HG03354 (cell line): ENCODE data around the gene EXOSC1.
A peak's percentile ranks its signal among the peaks of the same experiment; 100 is the strongest.
"Not testable (repeated sequence)": the region's sequence is repeated elsewhere in the genome, so short reads cannot be mapped to it uniquely, and the experiment has no call there.

ENCODE experiments used
- ATAC-seq: cut with Tn5 transposase; IDR thresholded peaks from one replicate; pipeline ENCODE4 v1.9.1; 2021; ENCODE audit warnings: mild to moderate bottlenecking; ENCODE audit not compliant: unreplicated experiment, poor library complexity, severe bottlenecking

EXOSC1 gene

DNA sequence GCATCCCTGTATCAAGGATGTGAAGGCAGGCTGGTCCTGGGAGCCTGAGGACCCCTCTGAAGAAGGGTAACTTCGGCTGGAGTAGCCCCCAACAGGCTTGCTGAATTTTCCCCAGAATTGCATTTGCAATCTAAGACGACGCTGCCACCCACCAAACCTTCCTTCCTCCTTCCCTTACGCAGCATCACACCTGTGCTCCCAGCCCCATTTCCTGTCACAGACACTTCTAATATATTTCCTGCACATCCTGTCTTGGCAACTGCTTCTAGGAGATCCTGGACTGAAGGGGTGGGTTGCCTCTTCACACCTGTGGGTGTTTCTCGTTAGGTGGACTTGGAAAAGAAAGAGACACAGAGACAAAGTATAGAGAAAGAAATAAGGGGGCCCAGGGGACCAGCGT lies 29.2 kb downstream of the EXOSC1 start:
- no peak for ATAC-seq

DNA sequence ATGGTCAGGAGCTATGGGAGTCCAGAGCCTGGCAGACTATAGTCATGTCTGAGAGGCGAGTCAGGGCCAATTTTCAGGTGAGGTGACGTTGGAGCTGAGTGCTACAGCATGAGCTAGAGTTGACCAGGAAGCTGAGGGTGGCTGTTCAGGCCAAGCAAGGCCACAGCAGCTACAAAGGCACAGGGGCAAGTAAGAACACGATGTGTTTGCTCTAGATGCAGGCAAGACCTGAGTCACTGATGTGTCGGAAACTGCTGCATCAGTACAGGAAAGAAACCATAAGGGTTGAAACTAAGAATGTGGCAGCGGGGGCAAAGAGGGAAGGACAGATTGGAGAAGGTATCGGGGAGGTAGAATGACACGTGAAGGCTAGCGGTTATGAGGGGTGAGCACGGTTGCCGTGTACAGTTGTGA lies 32.9 kb downstream of the EXOSC1 start:
- no peak for ATAC-seq

DNA sequence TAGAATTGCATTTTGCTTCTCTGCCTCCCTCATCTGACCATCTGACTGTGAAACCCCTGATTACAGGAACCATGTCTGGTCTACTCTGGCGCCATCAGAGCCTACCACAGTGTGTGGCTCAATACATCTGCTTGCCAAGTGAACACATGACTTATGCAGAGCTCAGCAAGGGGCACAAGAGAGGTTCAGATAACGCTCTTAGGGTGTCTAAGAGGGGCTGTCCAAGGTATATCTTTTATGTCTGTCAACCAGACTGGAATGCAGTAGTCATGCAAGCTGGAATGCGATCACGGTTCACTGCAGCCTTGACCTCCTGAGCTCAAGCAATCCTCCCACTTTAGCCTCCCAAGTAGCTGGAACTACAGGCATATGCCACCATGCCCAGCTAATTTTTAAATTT lies 34.4 kb downstream of the EXOSC1 start:
- ATAC-seq, result no peak

DNA sequence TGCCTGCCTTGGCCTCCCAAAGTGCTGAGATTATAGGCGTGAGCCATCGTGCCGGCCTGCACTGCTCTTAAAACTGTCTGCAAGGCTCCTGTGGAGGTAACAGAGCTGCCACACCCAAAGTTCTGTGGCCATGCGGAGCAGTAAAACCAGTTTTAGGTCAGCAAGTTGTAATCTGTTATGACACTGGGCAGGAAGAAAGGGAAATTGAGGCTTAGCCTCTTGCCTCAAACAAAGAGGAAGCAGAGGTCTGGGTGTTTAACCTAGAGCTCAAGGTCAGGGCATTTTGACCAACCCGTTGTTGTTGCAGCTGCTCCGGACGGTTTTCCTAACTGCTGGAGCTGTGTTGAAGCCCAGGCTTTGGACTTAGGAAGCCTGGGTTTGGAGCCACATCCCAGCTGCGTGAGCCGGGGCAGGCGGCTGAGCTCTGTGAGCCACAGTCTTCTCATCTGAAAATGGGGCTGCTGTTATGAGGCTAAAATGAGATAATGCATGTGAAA lies 37.3 kb downstream of the EXOSC1 start:
- ATAC-seq, result no peak

DNA sequence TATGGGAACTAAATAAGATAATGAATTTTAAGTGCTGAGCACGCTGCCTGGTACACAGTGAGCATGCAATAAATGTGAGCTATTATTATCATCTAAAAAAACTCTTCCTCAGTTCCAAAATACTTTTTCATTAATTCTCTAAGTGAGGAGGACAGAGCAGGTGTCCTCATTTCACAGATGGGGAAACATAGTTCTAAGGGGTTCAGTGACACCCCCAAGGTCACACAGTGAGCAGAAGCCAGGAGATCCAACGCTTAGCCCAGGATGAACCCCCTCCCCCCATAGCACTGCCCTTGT lies 37.9 kb downstream of the EXOSC1 start:
- no peak for ATAC-seq

DNA sequence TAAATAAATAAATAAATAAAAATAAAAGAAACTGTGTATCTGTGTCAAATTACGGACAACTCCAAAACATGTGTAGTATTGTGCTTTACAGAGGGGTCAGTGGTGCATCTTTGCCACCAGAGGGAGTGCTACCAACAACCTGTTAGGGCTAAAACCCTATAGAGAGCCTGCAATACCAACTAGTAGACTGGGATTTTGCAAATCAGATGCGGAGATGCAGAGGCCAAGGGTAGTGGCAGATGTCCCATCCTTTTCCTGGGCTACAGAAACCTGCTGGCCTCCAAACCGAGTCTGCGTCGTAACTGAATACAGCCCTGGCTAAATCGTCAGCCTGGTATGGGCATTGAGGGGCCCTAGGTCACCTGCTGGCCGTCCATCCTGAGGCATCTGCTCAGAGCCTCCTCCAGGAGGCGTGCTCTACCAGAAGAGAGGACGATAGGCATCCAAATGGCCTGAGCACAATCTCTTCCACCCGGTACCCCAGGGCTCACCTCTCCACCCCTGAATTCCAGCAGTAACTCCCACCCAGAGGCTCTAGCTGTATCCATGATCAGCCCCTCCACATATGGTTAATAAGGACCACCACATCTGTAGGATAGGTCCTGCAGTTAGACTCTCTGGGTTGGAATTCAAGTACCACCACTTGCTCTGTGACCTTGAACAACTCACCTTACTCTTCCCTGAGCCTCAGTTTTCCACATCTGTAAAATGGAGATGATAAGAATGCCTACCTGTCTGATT lies 38.4 kb downstream of the EXOSC1 start:
- peak; percentile 96 for ATAC-seq

DNA sequence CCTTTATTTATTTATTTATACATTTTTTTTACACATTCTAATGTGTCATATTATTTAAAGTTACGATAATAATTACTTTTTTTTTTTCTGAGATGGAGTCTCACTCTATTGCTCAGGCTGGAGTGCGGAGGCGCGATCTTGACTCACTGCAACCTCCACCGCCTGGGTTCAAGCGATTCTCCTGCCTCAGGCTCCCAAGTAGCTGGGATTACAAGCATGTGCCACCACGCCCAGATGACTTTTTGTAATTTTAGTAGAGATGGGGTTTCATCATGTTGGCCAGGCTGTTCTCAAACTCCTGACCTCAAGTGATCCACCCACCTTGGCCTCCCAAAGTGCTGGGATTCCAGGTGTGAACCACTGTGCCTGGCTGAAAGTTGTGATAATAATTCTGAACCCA lies 39.3 kb downstream of the EXOSC1 start:
- not testable (repeated sequence) for ATAC-seq

DNA sequence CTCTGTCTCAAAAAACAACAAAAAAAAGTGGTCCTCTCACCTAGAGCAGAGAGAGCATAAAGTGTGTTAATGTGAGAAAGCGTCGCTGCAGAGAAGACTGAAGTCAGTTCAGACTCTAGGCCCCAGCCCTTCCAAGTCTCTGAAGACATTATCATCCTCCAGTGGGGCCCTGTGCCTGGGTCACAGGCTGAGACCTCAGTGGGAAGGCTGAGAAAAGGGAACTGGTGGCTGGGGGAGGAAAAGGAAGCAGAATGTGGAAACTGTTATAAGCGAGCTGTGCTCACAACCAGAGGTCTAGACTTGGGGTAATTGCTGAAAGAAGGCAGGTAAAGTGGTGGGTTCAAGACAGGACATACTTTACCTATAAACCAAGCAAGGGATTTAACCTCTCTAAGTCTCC lies 39.7 kb downstream of the EXOSC1 start:
- ATAC-seq, result no peak

DNA sequence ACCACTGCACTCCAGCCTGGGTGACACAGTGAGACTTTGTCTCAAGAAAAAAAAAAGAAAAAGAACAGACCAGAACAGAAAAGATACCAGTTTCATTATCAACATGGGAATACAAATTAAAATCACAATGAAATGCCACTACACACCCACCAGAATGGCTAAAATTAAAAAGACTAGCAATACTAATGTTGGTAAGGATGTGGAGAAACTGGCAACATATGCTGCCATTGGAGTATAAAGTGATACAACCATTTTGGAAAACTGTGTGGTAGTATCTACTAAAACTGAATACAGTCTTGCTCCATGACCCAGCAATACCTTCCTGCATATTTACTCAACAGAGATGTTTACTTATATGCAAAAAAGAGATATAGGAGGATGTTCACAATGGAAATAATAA lies 41.8 kb downstream of the EXOSC1 start:
- no peak for ATAC-seq

DNA sequence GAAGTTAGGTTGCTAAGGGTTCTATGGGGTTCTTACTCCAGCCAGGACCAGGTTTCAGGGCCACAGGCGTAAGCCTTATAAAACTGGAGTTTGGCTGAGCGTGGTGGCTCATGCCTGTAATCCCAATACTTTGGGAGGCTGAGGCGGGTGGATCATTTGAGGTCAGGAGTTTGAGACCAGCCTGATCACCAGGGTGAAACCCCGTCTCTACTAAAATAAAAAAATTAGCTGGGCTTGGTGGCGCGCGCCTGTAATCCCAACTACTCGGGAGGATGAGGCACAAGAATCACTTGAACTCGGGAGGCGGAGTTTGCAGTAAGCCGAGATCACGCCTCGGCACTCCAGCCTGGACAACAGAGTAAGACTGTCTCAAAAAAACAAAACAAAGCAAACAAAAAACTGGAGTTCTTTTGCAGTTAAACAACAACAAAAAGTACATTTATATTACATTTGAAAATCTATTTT lies 44.3 kb downstream of the EXOSC1 start:
- no peak for ATAC-seq

DNA sequence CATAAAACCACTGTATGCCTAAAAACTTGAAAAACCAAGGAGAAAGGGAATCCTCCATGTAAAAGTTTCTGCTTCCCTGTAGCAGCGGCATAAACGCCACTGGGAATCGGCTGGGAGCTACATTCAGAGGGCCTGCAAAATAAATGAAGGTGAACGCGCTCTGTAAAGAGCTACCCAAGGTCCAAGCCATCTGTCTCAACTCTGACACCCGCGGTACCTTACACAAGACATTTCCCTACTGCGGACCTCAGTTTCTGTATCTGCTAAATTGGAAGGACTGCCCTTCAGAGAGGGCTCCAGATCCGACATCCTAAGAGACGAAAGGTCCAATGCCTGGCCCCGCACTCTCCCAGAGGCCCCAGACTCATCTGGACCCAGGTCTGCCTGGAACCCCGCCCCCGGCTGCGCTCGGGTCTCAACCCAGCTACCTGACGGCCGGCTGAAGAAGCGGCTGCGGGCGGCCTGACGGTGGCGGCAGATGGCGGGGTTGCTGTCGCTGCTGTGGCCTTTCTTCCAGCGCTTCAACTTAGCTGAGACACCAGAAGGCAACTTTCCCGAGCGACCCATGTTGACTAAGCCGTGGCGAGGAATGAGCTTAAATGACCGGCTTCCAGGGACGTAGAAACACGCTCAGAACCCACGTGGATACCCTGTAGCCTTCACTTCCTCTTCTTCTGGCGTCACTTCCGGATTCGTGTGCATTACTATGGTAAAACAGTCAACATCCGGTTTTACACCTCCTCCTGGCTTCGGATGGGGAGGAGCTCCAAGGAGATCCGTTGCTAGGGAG lies 44.9 kb downstream of the EXOSC1 start, which contains the start of gene RRP12:
RRP12 (minus strand) TSS at position 676 of the 790 bp plus-strand sequence; CDS start at position 567, 109 bp downstream.
- peak; percentile 96 for ATAC-seq

DNA sequence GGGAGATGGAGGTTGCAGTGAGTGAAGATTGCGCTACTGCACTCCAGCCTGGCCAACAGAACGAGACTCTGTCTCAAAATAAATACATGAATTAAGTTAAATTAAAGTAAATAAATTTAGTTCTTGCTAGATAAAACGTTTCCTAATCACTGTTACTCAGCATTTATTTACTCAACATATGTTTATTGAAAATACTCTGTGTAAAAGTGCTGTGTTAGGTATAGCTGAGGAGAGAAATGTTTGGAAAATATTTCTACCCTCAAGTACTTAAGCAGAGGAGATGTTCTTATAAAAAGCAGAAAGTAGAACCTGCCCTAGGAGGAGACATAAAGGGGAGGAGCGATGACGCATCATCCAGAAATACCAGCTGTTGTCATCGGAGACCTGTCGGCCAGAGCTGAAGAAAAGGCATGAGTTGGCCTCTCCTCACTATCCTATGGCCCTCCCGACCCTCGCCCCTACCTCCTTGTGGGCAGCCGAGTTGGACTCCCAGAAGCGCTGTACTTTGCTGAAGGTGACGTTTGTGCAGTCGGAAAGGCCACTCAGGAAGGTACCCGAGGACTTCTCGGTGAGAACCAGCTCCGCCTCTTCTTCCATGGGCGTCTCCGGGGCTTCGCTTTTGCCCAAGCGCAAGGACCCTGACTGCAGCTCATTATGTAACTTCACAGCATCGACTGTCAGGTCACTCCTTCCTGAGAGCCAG lies 45.8 kb downstream of the EXOSC1 start:
- no peak for ATAC-seq

DNA sequence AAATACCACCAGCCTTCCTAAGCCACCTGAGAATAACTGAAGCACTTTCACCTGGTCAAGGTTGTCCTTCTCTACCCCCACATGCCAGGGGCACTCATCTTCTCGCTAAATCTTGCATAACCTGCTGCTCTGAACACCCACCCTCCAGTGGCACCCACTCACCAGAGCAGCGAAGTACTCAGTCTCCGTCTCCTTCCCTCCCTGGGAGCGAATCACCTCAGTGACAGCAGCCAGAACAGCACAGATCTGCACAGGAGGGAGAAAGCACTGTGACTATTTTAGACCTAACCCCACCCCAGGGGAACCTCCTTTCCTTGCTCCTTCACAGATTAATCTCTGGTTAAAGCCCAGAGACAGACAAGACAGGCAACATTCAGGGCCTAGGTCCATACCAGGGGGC lies 49.8 kb downstream of the EXOSC1 start:
- ATAC-seq, result no peak

DNA sequence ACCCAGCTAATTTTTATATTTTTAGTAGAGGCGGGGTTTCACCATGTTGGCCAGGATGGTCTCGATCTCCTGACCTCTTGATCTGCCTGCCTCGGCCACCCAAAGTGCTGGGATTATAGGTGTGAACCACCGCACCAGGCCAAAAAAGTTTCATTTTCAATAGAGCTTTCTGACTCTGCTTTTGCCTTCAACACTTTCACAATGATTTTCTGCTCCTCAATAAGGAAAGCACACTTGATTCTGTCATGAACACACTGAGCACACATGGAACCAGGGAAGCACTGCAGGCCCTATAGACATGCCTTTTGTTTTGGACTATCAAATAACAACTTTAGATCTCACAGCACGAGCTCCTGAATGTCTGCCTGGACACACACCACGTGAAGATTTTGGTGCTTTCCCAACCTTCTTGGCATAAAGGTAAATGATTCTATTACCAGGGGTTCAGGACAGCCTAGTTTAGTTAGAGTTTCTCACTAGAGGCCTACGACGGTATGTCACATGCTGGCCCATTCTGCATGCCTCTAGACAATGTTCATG lies 52.7 kb downstream of the EXOSC1 start:
- ATAC-seq, result no peak

DNA sequence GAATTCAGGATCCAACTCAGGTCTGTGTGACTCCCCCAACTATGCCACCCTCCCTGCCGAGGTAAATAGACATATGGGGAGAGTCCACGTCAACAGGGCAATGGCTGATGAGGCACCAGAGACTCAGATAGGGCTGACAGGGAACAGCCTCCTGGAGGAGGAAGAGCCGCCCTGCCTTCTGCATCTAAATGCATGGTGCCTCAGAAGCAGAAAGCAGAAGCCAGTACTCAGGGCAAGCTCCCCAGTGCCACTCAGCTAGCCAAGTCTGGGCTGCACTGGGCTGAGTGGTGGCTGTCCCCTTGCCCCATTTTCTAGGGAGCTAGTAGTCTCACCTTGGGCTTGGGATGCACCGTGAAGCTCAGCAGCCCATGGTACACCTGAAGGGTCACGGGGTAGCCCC lies 55.7 kb downstream of the EXOSC1 start:
- no peak for ATAC-seq

DNA sequence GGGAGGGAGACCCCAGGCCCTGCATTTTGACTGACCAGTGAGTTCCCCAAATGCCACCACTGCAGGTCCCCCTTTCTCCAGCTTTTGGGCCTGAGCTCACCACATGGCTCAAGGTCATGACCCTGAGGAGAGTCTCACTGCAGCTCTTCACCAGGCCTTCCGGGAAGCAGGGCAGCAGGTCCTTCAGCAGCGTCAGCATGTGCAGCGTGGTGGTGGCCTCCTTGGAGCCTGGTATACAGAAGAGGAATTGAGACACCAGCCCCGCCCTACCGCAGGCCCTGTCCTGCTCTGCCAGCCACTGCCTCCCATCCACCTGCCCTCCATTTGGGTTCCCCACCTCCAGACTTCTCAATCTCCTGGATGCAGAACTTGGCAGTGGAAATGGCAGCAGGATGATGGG lies 57.7 kb downstream of the EXOSC1 start:
- ATAC-seq, result no peak
